H7 (cell line): Measurements from ENCODE around the gene ADARB1. TPM values are rescaled to one million over a fixed set of nuclear protein-coding genes. Genes with fewer than 3 reads are reported as not detected.

Source experiments
- DNase-seq: peaks from one replicate; pipeline ENCODE4 v3.0.0; 2012
- H3K27me3 ChIP-seq: 2 replicates; pipeline ENCODE4 v1.6.0; 2011; ENCODE audit warnings: mild to moderate bottlenecking, low read length; ENCODE audit not compliant: control insufficient read depth, insufficient read depth
- H3K36me3 ChIP-seq: replicated peaks from 2 replicates; pipeline ENCODE4 v1.5.1; 2011; ENCODE audit warnings: low read length; ENCODE audit not compliant: control insufficient read depth, insufficient read depth
- H3K4me3 ChIP-seq: 2 replicates; pipeline ENCODE4 v1.5.1; 2011; ENCODE audit warnings: low read depth, mild to moderate bottlenecking, control low read depth, low read length, moderate library complexity; ENCODE audit not compliant: insufficient read depth
- total RNA-seq: library from RNA; depleted of rRNA; stranded (reverse); fragments of >200 nt; shearing (Covaris generic); gene quantifications from 2 replicates; pipeline ENCODE4 v1.2.3, GENCODE V29; 2014

Gene ADARB1
- total RNA-seq, 1 experiment from 2014 or later: 5.5 TPM

DNA sequence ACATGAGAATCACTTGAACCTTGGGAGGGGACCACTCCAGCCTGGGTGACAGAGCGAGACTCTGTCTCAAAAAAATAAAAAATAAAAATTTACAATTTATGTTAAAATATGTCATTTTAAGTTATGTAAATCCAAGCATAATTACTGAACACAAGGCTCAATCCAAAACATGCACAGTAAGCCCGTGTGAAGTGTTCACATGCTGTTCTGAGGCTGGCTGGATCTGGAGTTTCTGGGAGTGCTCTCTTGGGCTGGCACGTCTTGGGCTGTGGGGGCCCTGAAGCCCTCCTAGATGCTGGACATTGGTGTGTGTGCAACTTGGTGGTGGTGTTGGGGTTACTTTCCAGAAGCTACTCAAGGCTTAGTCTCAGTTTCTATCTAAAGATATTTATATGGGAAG is 25.2 kb downstream of the ADARB1 start:
- no peak for DNase-seq
- Histone ChIP-seq H3K4me3 (no peak overlapping the region), H3K27me3 (no peaks in the 10 kb centered on the region), H3K36me3 (no peaks in the 10 kb centered on the region)

DNA sequence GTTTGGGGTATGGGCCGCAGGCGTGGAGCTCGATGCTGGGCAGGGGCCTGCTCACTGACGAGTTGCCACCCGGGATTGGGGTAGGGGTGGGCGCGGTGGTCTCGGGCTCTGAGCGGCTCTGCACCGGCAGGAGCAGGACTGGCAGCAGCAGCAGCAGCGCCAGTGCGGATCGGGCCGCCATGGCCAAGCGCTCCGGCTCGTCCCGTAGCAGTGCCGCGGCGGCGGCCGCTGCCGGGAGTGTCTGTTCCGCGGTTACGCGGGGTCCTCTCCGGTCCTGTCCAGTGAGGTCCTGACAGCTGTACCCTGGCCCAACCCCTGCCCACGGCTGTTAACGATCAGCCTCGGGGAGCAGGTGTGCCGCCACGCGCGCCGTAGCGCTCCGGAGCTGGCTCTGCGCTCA is 26.5 kb downstream of the ADARB1 start:
- Histone ChIP-seq H3K27me3 (no peaks in the 10 kb centered on the region), H3K36me3 (no peaks in the 10 kb centered on the region), H3K4me3 (no peak overlapping the region)
- no peak for DNase-seq

DNA sequence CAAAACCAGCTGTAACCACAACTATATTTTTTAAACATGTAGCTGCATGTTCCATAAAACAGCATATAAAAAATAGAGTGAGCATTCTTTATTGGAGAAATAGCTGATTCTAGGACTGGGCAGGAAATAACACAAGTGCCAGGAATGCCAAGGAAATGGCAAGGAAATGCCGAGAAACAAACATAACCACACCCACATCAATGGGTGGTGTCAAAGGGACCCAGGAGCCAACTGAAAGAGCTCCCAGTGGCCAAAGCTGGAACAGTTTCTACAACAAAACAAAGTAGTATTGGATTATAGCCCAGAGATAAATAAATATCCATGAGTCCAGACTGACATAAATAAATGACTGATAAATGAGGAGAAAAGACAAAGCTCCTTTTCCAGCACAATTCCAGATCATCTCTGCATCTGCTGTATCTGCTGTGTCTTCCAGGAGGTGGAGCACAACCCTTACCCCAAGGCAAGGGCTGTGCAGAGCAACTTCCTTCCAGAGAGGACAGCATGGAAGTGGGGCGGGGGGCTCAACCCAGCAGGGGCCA is 28.1 kb downstream of the ADARB1 start:
- Histone ChIP-seq H3K36me3 (no peaks in the 10 kb centered on the region), H3K27me3 (no peaks in the 10 kb centered on the region), H3K4me3 (no peak overlapping the region)
- no peak for DNase-seq

DNA sequence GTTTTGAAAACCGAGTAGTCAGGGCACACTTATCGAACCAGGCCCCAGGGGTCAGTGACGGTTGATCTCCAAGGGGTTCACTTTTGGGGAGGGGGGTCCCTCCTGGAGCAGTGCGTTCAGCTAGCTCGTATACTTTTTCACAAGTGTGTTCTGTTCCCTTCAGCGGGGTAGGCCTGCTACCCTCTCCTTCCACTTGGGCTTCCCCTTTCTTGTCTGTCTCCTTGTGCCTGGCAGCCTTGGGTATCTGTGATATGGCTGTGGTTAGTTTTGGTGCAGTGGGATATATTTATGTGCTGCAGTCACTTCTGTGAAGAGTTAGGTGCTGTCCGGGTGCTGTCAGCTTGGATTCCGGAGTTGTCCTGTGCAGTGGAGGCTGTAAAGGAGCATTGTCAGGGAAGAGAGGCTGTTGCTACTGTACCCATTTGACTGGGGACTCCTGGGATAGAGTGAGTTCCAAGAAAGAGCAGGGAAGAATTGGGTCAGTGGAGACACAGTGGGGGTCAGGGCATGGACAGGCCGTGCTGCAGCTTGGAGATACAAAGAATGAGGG is 29.7 kb downstream of the ADARB1 start:
- DNase-seq: no peak
- H3K36me3 ChIP-seq: no peaks in the 10 kb centered on the region

DNA sequence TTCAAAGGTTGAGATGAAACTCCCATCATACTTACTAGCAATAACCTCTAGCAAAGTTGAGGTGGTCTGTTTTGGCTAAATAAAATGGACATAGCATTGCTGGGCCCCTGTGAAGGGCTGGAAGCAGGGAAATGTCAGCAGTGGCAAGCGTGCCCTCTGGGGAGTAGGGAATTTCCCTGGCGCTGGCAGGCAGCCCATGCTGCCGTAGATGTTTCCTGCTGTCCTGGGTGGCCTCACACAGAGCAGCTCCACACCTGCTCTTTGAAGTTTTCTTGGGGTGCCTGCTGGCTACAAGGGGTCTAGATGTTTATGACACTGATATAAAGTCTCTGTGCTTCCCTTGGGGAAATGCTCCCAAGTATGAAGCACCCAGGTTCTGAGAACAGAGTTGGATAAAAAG is 30.2 kb downstream of the ADARB1 start:
- no peaks in the 10 kb centered on the region for H3K27me3 ChIP-seq
- H3K4me3 ChIP-seq: no peak overlapping the region
- DNase-seq: no peak

More for the DNA sequence above, 29.7 kb downstream of the ADARB1 start:
- Histone ChIP-seq H3K27me3 (no peaks in the 10 kb centered on the region), H3K4me3 (no peak overlapping the region)

DNA sequence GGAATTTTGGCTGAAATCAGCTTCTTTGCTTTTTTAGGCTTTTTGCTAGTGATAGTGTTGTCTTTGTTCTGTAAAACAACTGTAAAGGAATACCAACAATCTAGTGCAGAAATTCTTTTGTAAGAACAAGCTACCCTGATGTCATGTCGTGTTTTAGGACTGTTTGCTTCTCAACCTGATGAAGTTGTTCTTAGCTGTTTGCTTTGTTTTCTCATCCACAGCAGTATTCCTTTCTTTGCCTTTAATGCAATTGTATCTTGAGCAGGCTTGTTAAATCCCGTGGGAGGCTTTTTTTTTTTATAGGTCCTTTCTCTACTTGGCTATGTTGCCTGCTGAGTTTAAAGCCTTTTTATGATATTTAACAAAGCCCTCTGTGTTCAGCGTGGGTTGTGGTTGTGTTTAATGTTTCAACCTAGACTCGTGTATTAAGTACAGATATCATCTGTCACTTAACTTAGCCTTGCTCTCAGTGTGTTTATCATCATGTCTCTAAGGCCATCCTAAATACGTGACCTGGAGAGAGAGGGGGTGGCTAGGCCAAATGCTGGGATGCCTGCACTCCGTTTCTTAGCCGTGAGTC is 31.6 kb downstream of the ADARB1 start:
- DNase-seq: no peak
- no peaks in the 10 kb centered on the region for H3K36me3 ChIP-seq
- H3K4me3 ChIP-seq: no peak overlapping the region
- no peaks in the 10 kb centered on the region for H3K27me3 ChIP-seq

More for the DNA sequence above, 30.2 kb downstream of the ADARB1 start:
- no peaks in the 10 kb centered on the region for H3K36me3 ChIP-seq

DNA sequence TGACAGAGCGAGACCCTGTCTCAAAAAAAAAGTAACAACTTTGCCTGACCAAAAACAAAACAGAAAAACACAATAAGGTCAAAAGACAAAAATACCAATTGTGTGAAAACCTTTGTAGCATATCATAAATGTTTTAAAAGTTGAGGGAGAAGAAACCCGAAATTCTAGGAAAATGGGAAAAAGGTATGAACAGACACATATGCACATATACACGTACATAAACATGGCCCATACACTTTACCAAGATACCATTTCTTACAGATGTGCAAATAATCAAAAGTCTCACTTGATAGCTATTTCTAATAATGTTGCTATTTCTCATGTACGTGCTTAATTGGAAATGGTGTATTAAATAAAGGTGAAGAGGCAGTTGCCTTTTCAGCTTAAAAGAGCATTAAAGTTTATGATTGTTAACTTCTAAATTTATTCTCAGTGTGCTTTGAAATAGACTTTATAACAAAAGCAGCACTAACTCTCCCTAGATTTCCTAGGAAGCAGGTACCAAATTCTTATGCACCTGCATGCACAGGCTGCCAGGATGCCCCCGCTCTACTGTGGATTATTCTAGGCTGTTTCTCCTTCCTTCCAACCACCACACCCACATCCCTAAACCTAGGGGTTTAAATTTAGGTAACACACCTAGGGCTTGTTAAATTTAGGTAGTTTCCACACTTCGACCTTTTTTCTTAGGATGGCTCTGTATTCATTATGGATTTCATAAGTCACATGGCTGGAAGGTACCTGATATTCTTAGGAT is 33.8 kb downstream of the ADARB1 start:
- no peak for DNase-seq
- Histone ChIP-seq H3K36me3 (no peaks in the 10 kb centered on the region), H3K4me3 (no peak overlapping the region), H3K27me3 (no peaks in the 10 kb centered on the region)

DNA sequence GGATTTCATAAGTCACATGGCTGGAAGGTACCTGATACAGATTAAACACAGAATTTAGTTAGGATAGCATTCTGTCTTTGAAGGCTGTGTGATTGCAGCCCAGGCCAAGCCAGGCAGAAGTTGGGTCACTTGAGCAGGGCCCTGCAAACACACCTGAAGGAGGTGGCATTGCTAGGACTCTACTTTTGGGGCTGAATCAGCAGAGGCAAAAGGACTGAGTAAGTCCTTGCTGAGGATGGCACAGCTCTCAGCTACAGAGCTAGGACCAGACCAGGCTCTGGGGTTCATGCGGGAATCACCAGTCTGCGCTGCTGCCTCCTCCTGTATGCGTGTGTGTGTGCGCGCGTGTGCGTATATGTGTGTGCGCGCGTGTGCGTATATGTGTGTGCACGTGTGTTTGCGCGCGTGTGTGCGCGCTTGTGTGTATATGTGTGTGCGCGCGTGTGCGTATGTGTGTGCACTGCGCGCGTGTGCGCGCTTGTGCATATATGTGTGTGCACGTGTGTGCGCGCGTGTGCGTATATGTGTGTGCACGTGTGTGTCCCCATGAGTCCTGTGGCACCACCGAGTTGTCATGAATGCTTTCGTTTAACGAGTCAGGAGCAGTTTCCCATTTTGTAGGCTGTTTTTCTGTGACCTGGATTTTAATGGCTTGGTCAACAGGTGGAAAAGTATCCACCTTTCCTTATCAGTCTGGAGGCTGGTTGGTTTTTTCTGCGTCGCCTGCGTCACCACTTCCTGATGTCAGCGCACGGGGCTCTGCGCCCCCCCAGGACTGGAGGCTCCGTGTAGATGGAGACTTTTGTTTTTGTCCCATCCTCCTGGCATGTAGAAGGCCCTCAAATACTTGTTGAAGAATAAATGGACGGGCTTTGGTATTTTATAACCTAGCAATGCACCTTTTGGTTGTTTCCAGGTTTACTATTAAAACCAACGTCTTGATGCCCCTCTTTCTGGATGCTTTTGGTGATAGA is 34.7 kb downstream of the ADARB1 start:
- no peak overlapping the region for H3K4me3 ChIP-seq
- H3K27me3 ChIP-seq: no peaks in the 10 kb centered on the region
- H3K36me3 ChIP-seq: no peaks in the 10 kb centered on the region
- no peak for DNase-seq

DNA sequence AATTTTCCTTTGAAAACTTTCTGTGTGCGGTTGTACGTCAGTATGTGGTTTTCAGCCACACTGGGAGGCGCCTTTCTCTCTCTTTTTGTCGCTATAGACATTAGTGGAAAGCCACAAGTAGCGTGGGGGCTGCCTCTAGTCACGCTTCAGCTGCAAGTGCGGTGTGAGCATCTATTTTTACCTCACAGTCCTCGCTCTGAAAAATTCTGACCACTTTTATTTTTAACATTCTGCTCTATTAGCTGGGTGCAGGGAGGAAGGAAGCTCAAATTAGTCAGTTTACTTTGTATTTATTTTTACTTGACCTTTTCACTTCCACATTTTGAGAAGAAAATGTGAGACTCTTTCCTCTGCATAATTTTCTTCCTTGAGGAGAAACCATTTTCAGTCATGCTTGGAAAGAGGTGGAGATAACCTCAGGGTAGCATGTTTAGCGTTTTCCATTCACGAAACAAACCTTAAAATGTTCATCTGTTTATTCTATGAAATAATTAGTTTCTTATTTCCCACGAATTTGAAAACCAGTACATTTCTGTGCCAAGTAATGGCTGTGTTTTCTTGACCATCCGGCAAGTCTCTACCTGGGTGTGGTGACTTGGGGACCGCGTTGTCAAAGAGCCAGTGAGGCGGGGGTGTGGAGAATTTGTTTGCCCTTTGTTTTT is 35.6 kb downstream of the ADARB1 start:
- Histone ChIP-seq H3K36me3 (no peaks in the 10 kb centered on the region), H3K27me3 (no peaks in the 10 kb centered on the region), H3K4me3 (no peak overlapping the region)
- no peak for DNase-seq

DNA sequence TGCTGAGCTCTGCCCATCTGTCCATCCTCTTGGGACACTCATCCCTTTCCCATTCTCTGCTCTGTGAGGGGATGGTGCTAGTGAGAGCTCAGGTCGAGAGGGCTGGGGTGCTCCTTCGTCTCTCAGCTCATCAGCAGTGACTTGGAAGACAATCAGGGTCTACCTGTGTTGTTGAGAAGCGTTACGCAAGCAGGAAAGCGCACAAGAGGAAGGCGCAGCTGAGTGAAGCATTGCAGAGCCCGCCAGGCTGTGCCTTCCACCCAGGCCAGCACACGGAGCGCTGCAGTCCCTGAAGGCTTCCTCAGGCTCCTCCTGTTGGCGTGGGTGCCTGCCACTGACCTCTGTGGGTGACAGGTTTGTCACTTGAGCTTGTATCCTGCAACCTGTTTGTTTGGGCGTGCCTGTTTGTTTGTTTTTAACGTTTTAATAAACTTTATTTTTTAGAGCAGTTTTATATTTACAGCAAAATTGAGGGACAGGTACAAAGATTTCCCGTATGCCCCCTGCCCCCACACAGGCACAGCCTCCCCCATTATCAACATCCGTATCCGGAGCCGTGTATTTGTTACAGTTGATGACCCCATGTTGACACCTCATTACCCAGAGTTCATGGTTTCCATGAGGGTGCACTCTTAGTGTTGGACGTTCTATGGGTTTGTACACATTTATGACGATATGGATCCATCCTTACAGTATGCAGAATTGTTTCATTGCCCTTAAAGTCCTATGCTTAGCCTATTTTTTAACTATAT is 36.7 kb downstream of the ADARB1 start:
- H3K27me3 ChIP-seq: no peaks in the 10 kb centered on the region
- H3K36me3 ChIP-seq: no peaks in the 10 kb centered on the region
- no peak overlapping the region for H3K4me3 ChIP-seq
- DNase-seq: no peak

DNA sequence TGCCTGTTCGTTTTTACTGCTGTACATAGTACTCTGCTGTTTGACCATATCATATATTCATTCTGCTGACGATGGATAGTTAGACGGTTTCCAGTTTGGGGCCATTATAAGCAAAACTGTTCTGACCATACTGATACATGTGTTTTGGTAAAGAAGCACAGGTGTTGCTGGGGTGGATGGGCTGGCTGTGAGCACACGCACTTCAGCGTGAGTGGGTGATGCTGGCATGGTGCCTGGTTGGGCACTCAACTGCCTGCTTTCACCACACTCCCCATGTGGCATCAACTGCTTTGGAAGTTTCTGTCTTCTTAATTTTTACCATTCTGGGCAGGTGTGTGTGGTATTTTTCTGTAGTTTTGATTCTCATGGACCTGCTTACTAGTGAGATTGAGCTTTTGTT is 37.3 kb downstream of the ADARB1 start:
- Histone ChIP-seq H3K36me3 (no peaks in the 10 kb centered on the region), H3K27me3 (no peaks in the 10 kb centered on the region), H3K4me3 (no peak overlapping the region)
- DNase-seq: no peak

DNA sequence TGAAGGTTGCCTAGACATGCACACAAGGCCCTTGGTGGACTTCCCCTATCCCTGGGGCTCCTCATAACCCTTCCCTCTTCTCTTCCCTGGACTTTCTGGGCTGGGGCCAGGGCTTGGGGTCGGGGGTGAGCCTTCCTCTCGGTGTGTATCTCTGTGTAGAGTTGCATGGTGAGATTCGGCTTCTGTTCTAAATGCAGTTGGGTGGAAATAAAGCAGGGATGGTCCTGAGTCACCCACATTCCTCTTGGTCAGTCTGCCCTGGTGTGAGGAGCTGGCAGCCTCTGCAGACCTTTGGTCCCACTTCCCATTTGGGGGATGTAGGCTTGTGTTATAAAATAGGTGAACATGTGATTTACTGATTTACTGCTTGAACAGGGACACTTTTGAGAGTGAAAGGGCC is 38.0 kb downstream of the ADARB1 start:
- H3K36me3 ChIP-seq: no peaks in the 10 kb centered on the region
- DNase-seq: no peak
- no peak overlapping the region for H3K4me3 ChIP-seq
- H3K27me3 ChIP-seq: no peaks in the 10 kb centered on the region

DNA sequence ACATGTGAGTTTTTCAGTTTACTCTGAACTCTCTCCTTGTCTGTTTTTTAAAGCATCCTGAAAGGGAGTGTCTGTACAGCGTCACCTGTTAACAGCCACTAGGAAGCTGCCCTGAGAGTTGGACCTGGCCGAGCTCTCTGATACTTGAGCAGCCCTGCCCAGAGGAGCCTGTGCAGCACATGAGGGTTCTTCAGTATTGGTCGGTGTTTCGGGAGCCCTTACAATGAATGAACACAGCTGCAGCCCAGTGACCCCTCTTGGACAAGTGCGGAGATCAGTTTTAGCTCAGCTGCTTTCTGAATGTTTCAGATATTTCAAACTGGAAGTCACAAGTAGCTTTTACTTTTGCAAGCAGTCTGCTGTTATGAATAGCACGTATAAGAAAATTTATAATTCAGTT is 39.2 kb downstream of the ADARB1 start:
- no peak for DNase-seq
- H3K36me3 ChIP-seq: no peaks in the 10 kb centered on the region
- H3K4me3 ChIP-seq: no peak overlapping the region
- no peaks in the 10 kb centered on the region for H3K27me3 ChIP-seq
